Measurements from ENCODE around the gene FARS2. TPM values are rescaled to one million over a fixed set of nuclear protein-coding genes. Genes with fewer than 3 reads are reported as not detected.

The FARS2 gene
- total and polyA plus RNA-seq, 2 experiments from 2014 or later = 9.9 to 15.4 TPM

DNA sequence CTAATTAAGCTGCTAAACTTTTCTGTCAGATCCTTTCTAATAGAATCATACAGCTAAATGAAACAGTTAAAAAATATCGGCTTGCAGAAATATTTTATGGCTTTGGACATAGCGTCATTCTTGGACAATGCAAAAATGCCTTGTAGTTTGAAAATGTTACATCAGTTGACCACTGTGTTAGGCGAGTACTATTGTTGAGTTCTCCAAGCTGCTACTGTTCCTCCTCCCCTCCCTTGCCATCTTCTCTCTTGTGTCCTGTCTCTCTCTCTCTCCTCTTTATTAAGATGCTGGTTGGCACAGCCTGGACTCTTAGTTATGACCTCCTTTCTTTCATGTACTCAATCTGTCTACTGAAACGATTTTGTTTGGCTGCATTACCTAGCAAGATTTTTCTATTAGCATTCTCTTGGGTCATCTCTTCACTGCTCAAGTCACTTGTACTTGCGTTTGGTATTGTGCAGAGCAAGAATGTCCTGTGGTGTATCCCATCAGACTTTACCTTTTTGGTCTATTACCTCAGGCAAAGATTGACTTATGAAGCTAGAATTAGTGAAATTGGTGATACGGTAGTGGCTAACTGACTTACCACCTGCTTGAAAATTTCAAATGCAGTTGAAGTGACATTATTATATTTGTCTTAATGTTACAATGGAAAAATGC is 127.9 kb downstream of the FARS2 start:
- Histone ChIP-seq H3K36me3 (replicated peaks; ENCODE audit: insufficient read depth, low read depth) (no peaks in the 10 kb centered on the region), H3K9me2 (replicated peaks; ENCODE audit: insufficient read depth) (no peaks in the 10 kb centered on the region), H3K27ac (no peak overlapping the region), H2AFZ (no peak overlapping the region), H3K4me3 (no peak overlapping the region), H3K79me2 (no peaks in the 10 kb centered on the region), H3K4me2 (no peak overlapping the region), H3K4me1 (ENCODE audit: insufficient read depth) (no peaks in the 10 kb centered on the region), H4K20me1 (ENCODE audit: insufficient read depth, poor library complexity, severe bottlenecking) (no peaks in the 10 kb centered on the region), H3K9me3 (ENCODE audit: low read depth) (no peaks in the 10 kb centered on the region), H3K27me3 (no peaks in the 10 kb centered on the region)
- no peak for TF ChIP-seq EZH2 (IDR thresholded peaks at IDR 0.05; ENCODE audit: borderline replicate concordance)
- TF ChIP-seq EZH2phosphoT487 (IDR thresholded peaks at IDR 0.05; ENCODE audit: low read depth, severe bottlenecking, unreplicated experiment) = no peak
- TF ChIP-seq, protein P1, sequence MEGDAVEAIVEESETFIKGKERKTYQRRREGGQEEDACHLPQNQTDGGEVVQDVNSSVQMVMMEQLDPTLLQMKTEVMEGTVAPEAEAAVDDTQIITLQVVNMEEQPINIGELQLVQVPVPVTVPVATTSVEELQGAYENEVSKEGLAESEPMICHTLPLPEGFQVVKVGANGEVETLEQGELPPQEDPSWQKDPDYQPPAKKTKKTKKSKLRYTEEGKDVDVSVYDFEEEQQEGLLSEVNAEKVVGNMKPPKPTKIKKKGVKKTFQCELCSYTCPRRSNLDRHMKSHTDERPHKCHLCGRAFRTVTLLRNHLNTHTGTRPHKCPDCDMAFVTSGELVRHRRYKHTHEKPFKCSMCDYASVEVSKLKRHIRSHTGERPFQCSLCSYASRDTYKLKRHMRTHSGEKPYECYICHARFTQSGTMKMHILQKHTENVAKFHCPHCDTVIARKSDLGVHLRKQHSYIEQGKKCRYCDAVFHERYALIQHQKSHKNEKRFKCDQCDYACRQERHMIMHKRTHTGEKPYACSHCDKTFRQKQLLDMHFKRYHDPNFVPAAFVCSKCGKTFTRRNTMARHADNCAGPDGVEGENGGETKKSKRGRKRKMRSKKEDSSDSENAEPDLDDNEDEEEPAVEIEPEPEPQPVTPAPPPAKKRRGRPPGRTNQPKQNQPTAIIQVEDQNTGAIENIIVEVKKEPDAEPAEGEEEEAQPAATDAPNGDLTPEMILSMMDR (IDR thresholded peaks at IDR 0.05; ENCODE audit: poor library complexity) = no peak
- WGBS (ENCODE audit: low lambda C conversion rate, missing lambda C conversion rate) = 87% methylated on average over 6 of the region's 6 CpGs
- DNase-seq (ENCODE audit: low spot score) = no peak

DNA sequence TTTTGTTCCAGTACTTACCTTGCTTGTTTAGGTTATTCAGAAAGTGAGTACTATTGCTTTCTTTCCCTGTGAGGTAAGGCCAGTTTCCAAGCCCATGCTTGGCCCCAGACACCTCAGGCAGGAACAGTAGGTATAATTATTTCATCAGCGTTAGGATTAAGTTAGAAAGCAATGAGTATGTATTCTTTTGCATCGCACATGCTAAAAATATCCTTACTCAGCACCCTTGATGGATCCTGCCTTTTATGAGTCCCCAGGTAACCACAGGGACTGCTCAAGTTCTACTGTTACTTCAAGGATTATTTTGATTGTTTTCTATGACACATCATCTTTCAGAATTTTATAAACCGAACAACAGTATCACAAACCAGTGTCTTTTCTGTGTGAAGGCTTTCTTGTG is 128.9 kb downstream of the FARS2 start:
- WGBS (ENCODE audit: low lambda C conversion rate, missing lambda C conversion rate) = 85% methylated on average over 3 of the region's 3 CpGs
- Histone ChIP-seq H3K4me2 (no peak overlapping the region), H2AFZ (no peak overlapping the region), H3K79me2 (no peaks in the 10 kb centered on the region), H3K4me3 (no peak overlapping the region), H3K9me3 (ENCODE audit: low read depth) (no peaks in the 10 kb centered on the region), H4K20me1 (ENCODE audit: insufficient read depth, poor library complexity, severe bottlenecking) (no peaks in the 10 kb centered on the region), H3K27ac (no peak overlapping the region), H3K36me3 (replicated peaks; ENCODE audit: insufficient read depth, low read depth) (no peaks in the 10 kb centered on the region), H3K27me3 (no peaks in the 10 kb centered on the region), H3K4me1 (ENCODE audit: insufficient read depth) (no peaks in the 10 kb centered on the region), H3K9me2 (replicated peaks; ENCODE audit: insufficient read depth) (no peaks in the 10 kb centered on the region)
- no peak for TF ChIP-seq EZH2 (IDR thresholded peaks at IDR 0.05; ENCODE audit: borderline replicate concordance)
- no peak for TF ChIP-seq EZH2phosphoT487 (IDR thresholded peaks at IDR 0.05; ENCODE audit: low read depth, severe bottlenecking, unreplicated experiment)
- TF ChIP-seq, protein P1 (IDR thresholded peaks at IDR 0.05; ENCODE audit: poor library complexity) = no peak
- no peak for DNase-seq (ENCODE audit: low spot score)

DNA sequence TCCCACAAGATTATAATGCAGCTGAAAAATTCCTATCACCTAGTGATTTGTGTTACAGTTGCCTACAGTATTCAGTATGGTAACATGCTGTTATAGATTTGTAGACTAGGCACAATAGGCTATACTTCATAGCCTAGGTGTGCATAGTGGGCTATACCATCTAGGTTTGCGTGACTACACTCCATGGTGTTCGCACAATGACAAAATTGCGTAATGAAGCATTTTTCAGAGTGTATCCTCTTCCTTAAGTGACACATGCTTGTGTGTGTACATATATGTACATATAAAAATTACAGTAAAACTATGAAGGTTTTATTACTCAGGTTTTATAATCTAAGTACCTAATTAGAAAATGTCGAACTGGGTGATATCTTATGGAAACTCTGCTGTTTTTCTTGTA is 133.0 kb downstream of the FARS2 start:
- no peak overlapping the region for H3K27ac ChIP-seq
- H3K9me2 ChIP-seq (replicated peaks; ENCODE audit: insufficient read depth) = no peaks in the 10 kb centered on the region
- no peaks in the 10 kb centered on the region for H3K27me3 ChIP-seq
- H3K4me3 ChIP-seq = no peak overlapping the region
- no peak for DNase-seq (ENCODE audit: low spot score)
- no peaks in the 10 kb centered on the region for H3K36me3 ChIP-seq (replicated peaks; ENCODE audit: insufficient read depth, low read depth)
- no peaks in the 10 kb centered on the region for H3K9me3 ChIP-seq (ENCODE audit: low read depth)
- H2AFZ ChIP-seq = no peak overlapping the region
- no peak overlapping the region for H3K4me2 ChIP-seq
- no peaks in the 10 kb centered on the region for H4K20me1 ChIP-seq (ENCODE audit: insufficient read depth, poor library complexity, severe bottlenecking)
- 87% methylated on average over 4 of the region's 4 CpGs for WGBS (ENCODE audit: low lambda C conversion rate, missing lambda C conversion rate)
- H3K4me1 ChIP-seq (ENCODE audit: insufficient read depth) = no peaks in the 10 kb centered on the region
- no peaks in the 10 kb centered on the region for H3K79me2 ChIP-seq
- TF ChIP-seq EZH2phosphoT487 (IDR thresholded peaks at IDR 0.05; ENCODE audit: low read depth, severe bottlenecking, unreplicated experiment) = no peak
- TF ChIP-seq EZH2 (IDR thresholded peaks at IDR 0.05; ENCODE audit: borderline replicate concordance) = no peak
- TF ChIP-seq, protein P1 (IDR thresholded peaks at IDR 0.05; ENCODE audit: poor library complexity) = no peak

Data from hepatocyte (in vitro differentiated cells).